BLaER1 (cell line): Measurements from ENCODE around the gene MAT1A.
"Not testable (repeated sequence)": the region's sequence is repeated elsewhere in the genome, so short reads cannot be mapped to it uniquely, and the experiment has no call there.

ENCODE experiments used
- H3K27ac ChIP-seq: shearing (Covaris generic); formaldehyde crosslinking; 2 replicates; pipeline ENCODE4 v1.8.1; 2022
- H3K27me3 ChIP-seq: shearing (Covaris generic); formaldehyde crosslinking; 2 replicates; pipeline ENCODE4 v1.8.1; 2022
- H3K36me3 ChIP-seq: shearing (Covaris generic); formaldehyde crosslinking; 2 replicates; pipeline ENCODE4 v1.8.1; 2022
- H3K4me1 ChIP-seq: shearing (Covaris generic); formaldehyde crosslinking; 2 replicates; pipeline ENCODE4 v1.8.1; 2022
- H3K4me2 ChIP-seq: shearing (Covaris generic); formaldehyde crosslinking; 2 replicates; pipeline ENCODE4 v1.8.1; 2022
- H3K4me3 ChIP-seq: shearing (Covaris generic); formaldehyde crosslinking; 2 replicates; pipeline ENCODE4 v1.8.1; 2022
- H3K9ac ChIP-seq: shearing (Covaris generic); formaldehyde crosslinking; 2 replicates; pipeline ENCODE4 v1.8.1; 2022
- H3K9me3 ChIP-seq: shearing (Covaris generic); formaldehyde crosslinking; 2 replicates; pipeline ENCODE4 v1.8.1; 2022
- H4K20me1 ChIP-seq: shearing (Covaris generic); formaldehyde crosslinking; 2 replicates; pipeline ENCODE4 v1.8.1; 2022
- Cebpa-rat ChIP-seq: shearing (Covaris generic); IDR thresholded peaks from 2 replicates; pipeline ENCODE4 v1.8.1; 2022

Gene MAT1A

GRCh38 chr10:80268266-80268665 is 21.2 kb downstream of the MAT1A start:
- H3K27me3 ChIP-seq: no peaks in the 10 kb centered on the region
- H3K4me3 ChIP-seq: no peak overlapping the region
- no peak overlapping the region for H3K27ac ChIP-seq
- H4K20me1 ChIP-seq: no peaks in the 10 kb centered on the region
- no peak overlapping the region for H3K9ac ChIP-seq
- no peak for TF ChIP-seq Cebpa-rat
- no peaks in the 10 kb centered on the region for H3K36me3 ChIP-seq
- H3K9me3 ChIP-seq: no peaks in the 10 kb centered on the region
- H3K4me2 ChIP-seq: no peak overlapping the region
- peaks cover 16% of the 10 kb centered on the region for H3K4me1 ChIP-seq

GRCh38 chr10:80266513-80266863 is 23.0 kb downstream of the MAT1A start:
- Histone ChIP-seq H3K27ac (no peak overlapping the region), H4K20me1 (no peaks in the 10 kb centered on the region), H3K4me1 (peaks cover 5% of the 10 kb centered on the region), H3K4me3 (no peak overlapping the region), H3K9me3 (peaks cover 10% of the 10 kb centered on the region; the same call in 1 of the 2 replicates), H3K36me3 (no peaks in the 10 kb centered on the region), H3K9ac (no peak overlapping the region), H3K4me2 (no peak overlapping the region), H3K27me3 (no peaks in the 10 kb centered on the region)
- no peak for TF ChIP-seq Cebpa-rat

- no peak overlapping the region for H3K9ac ChIP-seq
- no peak overlapping the region for H3K27ac ChIP-seq
- H3K27me3 ChIP-seq: no peaks in the 10 kb centered on the region
- H3K36me3 ChIP-seq: no peaks in the 10 kb centered on the region
- peaks cover 10% of the 10 kb centered on the region; the same call in 1 of the 2 replicates for H3K9me3 ChIP-seq
- H3K4me3 ChIP-seq: no peak overlapping the region
- no peaks in the 10 kb centered on the region for H4K20me1 ChIP-seq
- no peak overlapping the region for H3K4me2 ChIP-seq
- H3K4me1 ChIP-seq: no peaks in the 10 kb centered on the region
- no peak for TF ChIP-seq Cebpa-rat
Measured at GRCh38 chr10:80265740-80266512, 23.5 kb downstream of the MAT1A start.

- H3K4me1 ChIP-seq: 0 out of 2 replicates have a peak, but pooled peaks cover 4% of the 10 kb centered on the region
- no peak overlapping the region for H3K4me2 ChIP-seq
- no peak overlapping the region for H3K27ac ChIP-seq
- H3K36me3 ChIP-seq: no peaks in the 10 kb centered on the region
- H3K9me3 ChIP-seq: peaks cover 10% of the 10 kb centered on the region; the same call in 1 of the 2 replicates
- TF ChIP-seq Cebpa-rat: no peak
- no peak overlapping the region for H3K9ac ChIP-seq
- no peak overlapping the region for H3K4me3 ChIP-seq
- H3K27me3 ChIP-seq: no peaks in the 10 kb centered on the region
- no peaks in the 10 kb centered on the region for H4K20me1 ChIP-seq
Measured at GRCh38 chr10:80264081-80265056, 25.1 kb downstream of the MAT1A start.

GRCh38 chr10:80261316-80262030 is 28.0 kb downstream of the MAT1A start:
- no peak for TF ChIP-seq Cebpa-rat
- no peak overlapping the region for H3K4me2 ChIP-seq

GRCh38 chr10:80260295-80261243 is 28.9 kb downstream of the MAT1A start:
- H3K27me3 ChIP-seq: no peaks in the 10 kb centered on the region
- TF ChIP-seq Cebpa-rat: no peak
- H3K4me3 ChIP-seq: no peak overlapping the region
- H3K27ac ChIP-seq: no peak overlapping the region
- no peaks in the 10 kb centered on the region for H3K36me3 ChIP-seq
- H3K9me3 ChIP-seq: peaks cover 10% of the 10 kb centered on the region; the same call in 1 of the 2 replicates
- no peaks in the 10 kb centered on the region for H4K20me1 ChIP-seq
- H3K4me2 ChIP-seq: no peak overlapping the region
- no peak overlapping the region for H3K9ac ChIP-seq
- 0 out of 2 replicates have a peak, but pooled peaks cover 8% of the 10 kb centered on the region for H3K4me1 ChIP-seq

More at GRCh38 chr10:80261316-80262030, 28.0 kb downstream of the MAT1A start:
- H3K27ac ChIP-seq: no peak overlapping the region
- 0 out of 2 replicates have a peak, but pooled peaks cover 8% of the 10 kb centered on the region for H3K4me1 ChIP-seq
- H3K27me3 ChIP-seq: no peaks in the 10 kb centered on the region
- H3K9me3 ChIP-seq: peaks cover 10% of the 10 kb centered on the region; the same call in 1 of the 2 replicates
- no peak overlapping the region for H3K4me3 ChIP-seq
- H3K36me3 ChIP-seq: no peaks in the 10 kb centered on the region
- H3K9ac ChIP-seq: no peak overlapping the region; the same call in 1 of the 2 replicates
- no peaks in the 10 kb centered on the region for H4K20me1 ChIP-seq

- no peak overlapping the region for H3K9ac ChIP-seq
- H3K4me1 ChIP-seq: 0 out of 2 replicates have a peak, but pooled peaks cover 8% of the 10 kb centered on the region
- peak; percentile 47; the same call in 1 of the 2 replicates for TF ChIP-seq Cebpa-rat
- H3K36me3 ChIP-seq: no peaks in the 10 kb centered on the region
- H4K20me1 ChIP-seq: no peaks in the 10 kb centered on the region
- no peak overlapping the region for H3K4me3 ChIP-seq
- no peaks in the 10 kb centered on the region for H3K27me3 ChIP-seq
- peaks cover 10% of the 10 kb centered on the region; the same call in 1 of the 2 replicates for H3K9me3 ChIP-seq
- no peak overlapping the region for H3K27ac ChIP-seq
- no peak overlapping the region for H3K4me2 ChIP-seq
Measured at GRCh38 chr10:80259405-80259871, 30.0 kb downstream of the MAT1A start.

- H3K4me2 ChIP-seq, H3K27ac ChIP-seq, H3K27me3 ChIP-seq, H3K9me3 ChIP-seq, H4K20me1 ChIP-seq, H3K4me3 ChIP-seq, H3K36me3 ChIP-seq, H3K9ac ChIP-seq: not testable (repeated sequence)
- H3K4me1 ChIP-seq: peaks cover 20% of the 10 kb centered on the region; the same call in 1 of the 2 replicates
Measured at GRCh38 chr10:80256798-80257197, 32.7 kb downstream of the MAT1A start.

- H3K36me3 ChIP-seq, H3K27me3 ChIP-seq, H3K9me3 ChIP-seq, H4K20me1 ChIP-seq, H3K4me2 ChIP-seq, H3K9ac ChIP-seq, H3K4me3 ChIP-seq, H3K27ac ChIP-seq: not testable (repeated sequence)
- peaks cover 20% of the 10 kb centered on the region; the same call in 1 of the 2 replicates for H3K4me1 ChIP-seq
Measured at GRCh38 chr10:80254726-80255125, 34.7 kb downstream of the MAT1A start.

GRCh38 chr10:80253963-80254271 is 35.5 kb downstream of the MAT1A start:
- not testable (repeated sequence) for H3K4me3 ChIP-seq, H3K9me3 ChIP-seq, H3K27me3 ChIP-seq, H3K36me3 ChIP-seq, H3K9ac ChIP-seq, H3K27ac ChIP-seq, H3K4me2 ChIP-seq, H4K20me1 ChIP-seq
- H3K4me1 ChIP-seq: peaks cover 12% of the 10 kb centered on the region; the same call in 1 of the 2 replicates
